Panc1 (cell line): ENCODE results near the gene LILRB2. TPM values are rescaled to one million over a fixed set of nuclear protein-coding genes. Genes with fewer than 3 reads are reported as not detected.

ENCODE experiments used
- ATAC-seq: fragments of 200-7000 bp; cut with Tn5 transposase; 2 replicates; pipeline ENCODE4 v1.9.1; 2020; ENCODE audit warnings: mild to moderate bottlenecking, moderate library complexity
- BruUV-seq: library from RNA; stranded (reverse); fragments of 400-500 nt; replicated peaks from 2 replicates; lab custom pipeline; 2021; lab: Mats Ljungman, UMichigan
- CTCF ChIA-PET: fragments of 300-600 bp; sonication (Branson Sonifier 250); formaldehyde crosslinking; loops from one replicate; lab custom pipeline; 2022; ENCODE audit warnings: antibody characterized with exemption; lab: Charles Lee
- POLR2A ChIA-PET: fragments of 300-600 bp; sonication (Branson Sonifier 250); formaldehyde crosslinking; loops from one replicate; lab custom pipeline; 2022; ENCODE audit warnings: antibody characterized with exemption; lab: Charles Lee
- DNase-seq: peaks from one replicate; pipeline ENCODE4 v3.0.0-alpha.2; 2010; ENCODE audit warnings: low read depth, low spot score
- H3K27ac ChIP-seq: 2 replicates; pipeline ENCODE4 v1.5.1; 2011; ENCODE audit warnings: mild to moderate bottlenecking, low read length, inconsistent platforms
- H3K27me3 ChIP-seq: fragments of 200-500 bp; sonication (Bioruptor generic); 2 replicates; pipeline ENCODE4 v1.6.0; 2014; ENCODE audit warnings: low read length, inconsistent platforms; ENCODE audit not compliant: control insufficient read depth, insufficient read depth
- H3K36me3 ChIP-seq: fragments of 200-500 bp; sonication (Bioruptor generic); 2 replicates; pipeline ENCODE4 v1.5.1; 2014; ENCODE audit warnings: inconsistent platforms, mild to moderate bottlenecking, low read length, moderate library complexity; ENCODE audit not compliant: control insufficient read depth, insufficient read depth
- H3K4me1 ChIP-seq: 2 replicates; pipeline ENCODE4 v1.5.1; 2011; ENCODE audit warnings: inconsistent platforms, mild to moderate bottlenecking, low read length, moderate library complexity; ENCODE audit not compliant: control insufficient read depth, insufficient read depth
- H3K4me3 ChIP-seq, 2 experiments: 2 replicates each; pipeline ENCODE4 v1.5.1; 2011 to 2012; ENCODE audit warnings: low read depth in 2 of 2, low read length in 2 of 2, mild to moderate bottlenecking in 2 of 2, inconsistent platforms in 1 of 2, moderate library complexity in 1 of 2
- H3K9me3 ChIP-seq: fragments of 200-500 bp; sonication (Bioruptor generic); 2 replicates; pipeline ENCODE4 v1.5.1; 2014; ENCODE audit warnings: low read depth, mild to moderate bottlenecking, inconsistent platforms, low read length, moderate library complexity; ENCODE audit not compliant: control insufficient read depth, insufficient read depth
- CTCF ChIP-seq: fragments of 450-650 bp; IDR thresholded peaks from 2 replicates; pipeline ENCODE4 v1.5.1; 2017; ENCODE audit warnings: mild to moderate bottlenecking
- POLR2AphosphoS5 ChIP-seq: IDR thresholded peaks from 2 replicates; pipeline ENCODE4 v1.6.1; 2012; ENCODE audit warnings: mild to moderate bottlenecking, low read depth, low read length, moderate library complexity
- SIN3A ChIP-seq: IDR thresholded peaks from 2 replicates; pipeline ENCODE4 v1.6.1; 2012; ENCODE audit warnings: low read depth, mild to moderate bottlenecking, low read length, moderate library complexity, borderline replicate concordance; ENCODE audit not compliant: insufficient read depth
- TCF7L2 ChIP-seq: IDR thresholded peaks from 2 replicates; pipeline ENCODE4 v1.6.1; 2011; ENCODE audit warnings: mild to moderate bottlenecking, low read depth, low read length, inconsistent platforms
- in situ Hi-C: cut with HindIII; loops from 2 replicates; pipeline ENCODE4 v1.10.0; 2016; ENCODE audit warnings: low sequenced_read_pairs, low pct_unique_long_range_greater_than_20kb
- intact Hi-C: fragments of 100-400 bp; cut with micrococcal nuclease; formaldehyde crosslinking; loops from one replicate; pipeline ENCODE4 v1.10.0; 2022; ENCODE audit not compliant: unreplicated experiment
- total RNA-seq: library from RNA; stranded (reverse); gene quantifications from one replicate; pipeline ENCODE4 v1.2.1, GENCODE V29; 2021; ENCODE audit not compliant: unreplicated experiment
- TF ChIP-seq, protein P1 (sequence below), 2 experiments: IDR thresholded peaks; 2 replicates each; pipeline ENCODE4 v1.6.1; 2011 to 2012; ENCODE audit warnings: low read depth in 2 of 2, control low read depth in 1 of 2, low read length in 1 of 2, mild to moderate bottlenecking in 1 of 2, moderate library complexity in 1 of 2; ENCODE audit not compliant: insufficient read depth in 1 of 2

The LILRB2 gene
- total RNA-seq, 1 experiment from 2014 or later, result not detected

DNA sequence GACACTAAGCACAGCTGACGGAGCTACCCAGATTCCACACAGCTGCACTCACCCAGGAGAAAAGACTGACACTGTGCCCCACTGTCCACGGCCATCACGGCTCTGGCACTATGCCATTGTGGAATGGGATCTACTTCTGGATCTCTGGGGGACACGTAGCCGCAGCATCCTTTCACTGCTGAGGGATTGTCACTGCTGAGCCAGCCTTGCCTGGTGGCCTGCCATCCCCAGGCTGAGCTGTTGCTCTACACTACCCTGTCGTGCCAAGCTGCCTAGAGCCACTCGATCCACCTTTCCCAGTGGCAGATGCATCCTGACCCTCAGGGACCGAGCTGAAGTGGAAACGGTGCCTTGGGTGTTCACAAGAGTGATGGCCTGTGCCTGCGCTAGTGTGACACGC lies 18.8 kb downstream of the LILRB2 start:
- no peak for DNase-seq
- Histone ChIP-seq H3K27me3 (peaks cover 7% of the 10 kb centered on the region), H3K9me3 (no peaks in the 10 kb centered on the region)

DNA sequence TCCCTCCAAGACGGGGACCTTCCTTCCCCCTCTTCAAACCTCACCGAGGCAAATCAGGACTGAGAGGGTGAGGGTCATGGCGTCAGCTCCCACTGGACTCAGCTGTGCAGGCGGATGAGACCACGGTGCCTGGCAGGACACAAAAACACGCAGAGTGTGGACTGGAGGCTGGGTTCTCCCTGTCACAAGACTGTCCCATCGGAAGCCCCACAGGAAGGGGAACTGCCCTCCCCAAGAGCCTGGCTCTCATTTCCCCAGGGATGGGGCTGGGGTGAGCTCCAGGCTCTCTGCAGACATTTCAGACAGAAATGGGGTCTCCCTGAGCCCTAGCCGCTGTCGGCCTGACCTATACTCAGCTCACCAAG lies 23.8 kb downstream of the LILRB2 start, which contains the start of gene LILRB5:
Gene LILRB5, minus strand, starts transcription at position 158 of the 365 bp plus-strand sequence. Its CDS starts 80 bp downstream, at position 78.
- no peak for ATAC-seq
- Histone ChIP-seq H3K27me3 (peaks cover 5% of the 10 kb centered on the region), H3K4me3 (no peak within 1 kb of the TSS), H3K36me3 (no peaks in the 10 kb centered on the region), H3K27ac (no peak within 1 kb of the TSS), H3K9me3 (no peaks in the 10 kb centered on the region), H3K4me1 (no peaks in the 10 kb centered on the region; the same call in 1 of the 2 replicates)
- no peak for DNase-seq
- POLR2A ChIA-PET, result no interaction called here
- BruUV-seq, result no TSS peak
- CTCF ChIA-PET, result interaction anchor here (0.5 to 1.4 kb wide), 2 partner anchors 10 to 655 kb away, joined by 5 to 7 read pairs; no protein-coding TSS in a partner anchor
- intact Hi-C loops, result no loop called here
- TF ChIP-seq POLR2AphosphoS5, result no peak
- no peak for TF ChIP-seq CTCF
- TF ChIP-seq TCF7L2, result no peak
- TF ChIP-seq SIN3A, result no peak
- TF ChIP-seq, protein P1, sequence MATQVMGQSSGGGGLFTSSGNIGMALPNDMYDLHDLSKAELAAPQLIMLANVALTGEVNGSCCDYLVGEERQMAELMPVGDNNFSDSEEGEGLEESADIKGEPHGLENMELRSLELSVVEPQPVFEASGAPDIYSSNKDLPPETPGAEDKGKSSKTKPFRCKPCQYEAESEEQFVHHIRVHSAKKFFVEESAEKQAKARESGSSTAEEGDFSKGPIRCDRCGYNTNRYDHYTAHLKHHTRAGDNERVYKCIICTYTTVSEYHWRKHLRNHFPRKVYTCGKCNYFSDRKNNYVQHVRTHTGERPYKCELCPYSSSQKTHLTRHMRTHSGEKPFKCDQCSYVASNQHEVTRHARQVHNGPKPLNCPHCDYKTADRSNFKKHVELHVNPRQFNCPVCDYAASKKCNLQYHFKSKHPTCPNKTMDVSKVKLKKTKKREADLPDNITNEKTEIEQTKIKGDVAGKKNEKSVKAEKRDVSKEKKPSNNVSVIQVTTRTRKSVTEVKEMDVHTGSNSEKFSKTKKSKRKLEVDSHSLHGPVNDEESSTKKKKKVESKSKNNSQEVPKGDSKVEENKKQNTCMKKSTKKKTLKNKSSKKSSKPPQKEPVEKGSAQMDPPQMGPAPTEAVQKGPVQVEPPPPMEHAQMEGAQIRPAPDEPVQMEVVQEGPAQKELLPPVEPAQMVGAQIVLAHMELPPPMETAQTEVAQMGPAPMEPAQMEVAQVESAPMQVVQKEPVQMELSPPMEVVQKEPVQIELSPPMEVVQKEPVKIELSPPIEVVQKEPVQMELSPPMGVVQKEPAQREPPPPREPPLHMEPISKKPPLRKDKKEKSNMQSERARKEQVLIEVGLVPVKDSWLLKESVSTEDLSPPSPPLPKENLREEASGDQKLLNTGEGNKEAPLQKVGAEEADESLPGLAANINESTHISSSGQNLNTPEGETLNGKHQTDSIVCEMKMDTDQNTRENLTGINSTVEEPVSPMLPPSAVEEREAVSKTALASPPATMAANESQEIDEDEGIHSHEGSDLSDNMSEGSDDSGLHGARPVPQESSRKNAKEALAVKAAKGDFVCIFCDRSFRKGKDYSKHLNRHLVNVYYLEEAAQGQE (IDR thresholded peaks at IDR 0.05; ENCODE audit: insufficient read depth in 1 of 2, low read depth in 2 of 2, low read length in 1 of 2), result no peak
- in situ Hi-C loops, result no loop called here

More for the DNA sequence above, 18.8 kb downstream of the LILRB2 start:
- ChIA-PET CTCF (interaction anchor here (0.8 kb wide), 1 partner anchor 56 kb away, joined by 3 read pairs; no protein-coding TSS in a partner anchor), POLR2A (no interaction called here)
- intact Hi-C loops, result no loop called here
- no peaks in the 10 kb centered on the region for H3K36me3 ChIP-seq
- in situ Hi-C loops, result no loop called here
- no peak overlapping the region for H3K27ac ChIP-seq
- TF ChIP-seq, protein P1 (IDR thresholded peaks at IDR 0.05; ENCODE audit: insufficient read depth in 1 of 2, low read depth in 2 of 2, low read length in 1 of 2), result peak in 1 of 2 experiments; percentile 40; a peak in 1 of 4 replicates
- no peak for TF ChIP-seq SIN3A
- H3K4me1 ChIP-seq, result no peaks in the 10 kb centered on the region
- ATAC-seq, result 0 out of 2 replicates have a peak, but pooled peaks have one; percentile 46
- no TSS peak for BruUV-seq
- no peak overlapping the region for H3K4me3 ChIP-seq
